Panc1 (cell line): Measurements from ENCODE around the gene MRPL38. TPM values are rescaled to one million over a fixed set of nuclear protein-coding genes. Genes with fewer than 3 reads are reported as not detected.

Experiments used
- ATAC-seq: fragments of 200-7000 bp; cut with Tn5 transposase; 2 replicates; pipeline ENCODE4 v1.9.1; 2020; ENCODE audit warnings: mild to moderate bottlenecking, moderate library complexity
- Bru-seq: library from RNA; stranded (reverse); fragments of 400-500 nt; gene quantifications from one replicate; lab custom pipeline; 2021; lab: Mats Ljungman, UMichigan
- BruChase-seq, 2 experiments: library from RNA; stranded (reverse); fragments of 400-500 nt; gene quantifications; one replicate each; lab custom pipeline; 2021; lab: Mats Ljungman, UMichigan
- BruUV-seq: library from RNA; stranded (reverse); fragments of 400-500 nt; replicated peaks from 2 replicates; lab custom pipeline; 2021; lab: Mats Ljungman, UMichigan
- CTCF ChIA-PET: fragments of 300-600 bp; sonication (Branson Sonifier 250); formaldehyde crosslinking; loops from one replicate; lab custom pipeline; 2022; ENCODE audit warnings: antibody characterized with exemption; lab: Charles Lee
- POLR2A ChIA-PET: fragments of 300-600 bp; sonication (Branson Sonifier 250); formaldehyde crosslinking; loops from one replicate; lab custom pipeline; 2022; ENCODE audit warnings: antibody characterized with exemption; lab: Charles Lee
- DNase-seq: peaks from one replicate; pipeline ENCODE4 v3.0.0-alpha.2; 2010; ENCODE audit warnings: low read depth, low spot score
- H3K27ac ChIP-seq: 2 replicates; pipeline ENCODE4 v1.5.1; 2011; ENCODE audit warnings: mild to moderate bottlenecking, low read length, inconsistent platforms
- H3K27me3 ChIP-seq: fragments of 200-500 bp; sonication (Bioruptor generic); 2 replicates; pipeline ENCODE4 v1.6.0; 2014; ENCODE audit warnings: low read length, inconsistent platforms; ENCODE audit not compliant: control insufficient read depth, insufficient read depth
- H3K36me3 ChIP-seq: fragments of 200-500 bp; sonication (Bioruptor generic); 2 replicates; pipeline ENCODE4 v1.5.1; 2014; ENCODE audit warnings: inconsistent platforms, mild to moderate bottlenecking, low read length, moderate library complexity; ENCODE audit not compliant: control insufficient read depth, insufficient read depth
- H3K4me1 ChIP-seq: 2 replicates; pipeline ENCODE4 v1.5.1; 2011; ENCODE audit warnings: inconsistent platforms, mild to moderate bottlenecking, low read length, moderate library complexity; ENCODE audit not compliant: control insufficient read depth, insufficient read depth
- H3K4me3 ChIP-seq, 2 experiments: 2 replicates each; pipeline ENCODE4 v1.5.1; 2011 to 2012; ENCODE audit warnings: low read depth in 2 of 2, low read length in 2 of 2, mild to moderate bottlenecking in 2 of 2, inconsistent platforms in 1 of 2, moderate library complexity in 1 of 2
- H3K9me3 ChIP-seq: fragments of 200-500 bp; sonication (Bioruptor generic); 2 replicates; pipeline ENCODE4 v1.5.1; 2014; ENCODE audit warnings: low read depth, mild to moderate bottlenecking, inconsistent platforms, low read length, moderate library complexity; ENCODE audit not compliant: control insufficient read depth, insufficient read depth
- CTCF ChIP-seq: fragments of 450-650 bp; IDR thresholded peaks from 2 replicates; pipeline ENCODE4 v1.5.1; 2017; ENCODE audit warnings: mild to moderate bottlenecking
- POLR2AphosphoS5 ChIP-seq: IDR thresholded peaks from 2 replicates; pipeline ENCODE4 v1.6.1; 2012; ENCODE audit warnings: mild to moderate bottlenecking, low read depth, low read length, moderate library complexity
- REST ChIP-seq, 2 experiments: IDR thresholded peaks; 2 replicates each; pipeline ENCODE4 v1.6.1; 2011 to 2012; ENCODE audit warnings: low read depth in 2 of 2, control low read depth in 1 of 2, low read length in 1 of 2, mild to moderate bottlenecking in 1 of 2, moderate library complexity in 1 of 2; ENCODE audit not compliant: insufficient read depth in 1 of 2
- SIN3A ChIP-seq: IDR thresholded peaks from 2 replicates; pipeline ENCODE4 v1.6.1; 2012; ENCODE audit warnings: low read depth, mild to moderate bottlenecking, low read length, moderate library complexity, borderline replicate concordance; ENCODE audit not compliant: insufficient read depth
- TCF7L2 ChIP-seq: IDR thresholded peaks from 2 replicates; pipeline ENCODE4 v1.6.1; 2011; ENCODE audit warnings: mild to moderate bottlenecking, low read depth, low read length, inconsistent platforms
- in situ Hi-C: cut with HindIII; loops from 2 replicates; pipeline ENCODE4 v1.10.0; 2016; ENCODE audit warnings: low sequenced_read_pairs, low pct_unique_long_range_greater_than_20kb
- intact Hi-C: fragments of 100-400 bp; cut with micrococcal nuclease; formaldehyde crosslinking; loops from one replicate; pipeline ENCODE4 v1.10.0; 2022; ENCODE audit not compliant: unreplicated experiment
- long read RNA-seq: library from polyadenylated mRNA; unstranded; transcript quantifications from one replicate; pipeline ENCODE4 v2.0.0, GENCODE V29; 2021; ENCODE audit not compliant: unreplicated experiment
- polyA plus RNA-seq: library from polyadenylated mRNA; unstranded; fragments of >200 nt; gene quantifications from one replicate; pipeline ENCODE4 v1.2.1, GENCODE V29; 2012; ENCODE audit warnings: missing spikeins; ENCODE audit not compliant: insufficient read length
- total RNA-seq: library from RNA; stranded (reverse); gene quantifications from one replicate; pipeline ENCODE4 v1.2.1, GENCODE V29; 2021; ENCODE audit not compliant: unreplicated experiment

Gene MRPL38
- 165 TPM for total RNA-seq
- polyA plus RNA-seq: 180 TPM
- Bru-seq, nascent RNA: percentile 75 among the genes with signal in this experiment
- percentile 73 among the genes with signal in this experiment for BruChase-seq, experiment 1, labeled RNA remaining after a 2-hour chase
- BruChase-seq, experiment 2, labeled RNA remaining after a 6-hour chase: percentile 83 among the genes with signal in this experiment
- long read RNA-seq, transcript MRPL38-201 (9 exons, 1,888 nt): major isoform, 201 of 247 reads
- long read RNA-seq, partial matches to known transcripts: 14 of 247 reads
- long read RNA-seq, other reads (novel, unspliced or antisense): 28 of 247 reads

- peak within 1 kb of the TSS; percentile 87 for H3K27ac ChIP-seq
- peaks cover 12% of the 10 kb centered on the region; the same call in 1 of the 2 replicates for H3K36me3 ChIP-seq
- DNase-seq (peak; percentile 68), ATAC-seq (peak; percentile 98)
- POLR2A ChIA-PET: interaction anchor here (0.6 to 0.7 kb wide), 2 partner anchors 20 to 350 kb away, joined by 5 to 13 read pairs; no protein-coding TSS in a partner anchor
- in situ Hi-C loops (no loop called here), intact Hi-C loops (loop anchor here (5.0 kb wide), 1 partner anchor 97 kb away; the partner anchor contains the start of gene CDK3)
- no TSS peak for BruUV-seq
- no peaks in the 10 kb centered on the region for H3K27me3 ChIP-seq
- no peak for TF ChIP-seq REST (IDR thresholded peaks at IDR 0.05; ENCODE audit: insufficient read depth in 1 of 2, low read depth in 2 of 2, low read length in 1 of 2)
- peak; percentile 55; the same call in 1 of the 2 replicates for TF ChIP-seq SIN3A
- TF ChIP-seq POLR2AphosphoS5: peak; percentile 75
- TF ChIP-seq CTCF: peak; percentile 99
- TF ChIP-seq TCF7L2: no peak
- peaks cover 11% of the 10 kb centered on the region for H3K4me1 ChIP-seq
- H3K4me3 ChIP-seq: peak within 1 kb of the TSS; percentile 69 to 87
- H3K9me3 ChIP-seq: no peaks in the 10 kb centered on the region
- CTCF ChIA-PET: interaction anchor here (0.6 to 2.1 kb wide), 9 partner anchors 23 to 205 kb away, joined by 3 to 6 read pairs (median 4); partner anchors contain the start of genes CDK3 and FBF1
These were observed at the start of gene MRPL38 for GRCh38 chr17:75904749-75905521. MRPL38 (minus strand) TSS chr17:75904884; CDS start chr17:75904875, 9 bp downstream.

- no peak overlapping the region for H3K27ac ChIP-seq
- POLR2A ChIA-PET: interaction anchor here (0.9 kb wide), 1 partner anchor 10 kb away, joined by 15 read pairs; the partner anchor contains the start of gene FBF1
- no peak overlapping the region for H3K4me3 ChIP-seq
- no peaks in the 10 kb centered on the region for H3K9me3 ChIP-seq
- no peak for ATAC-seq
- in situ Hi-C loops (no loop called here), intact Hi-C loops (no loop called here)
- CTCF ChIA-PET: interaction anchor here (0.6 to 0.7 kb wide), 2 partner anchors 46 to 53 kb away, joined by 3 read pairs; no protein-coding TSS in a partner anchor
- H3K27me3 ChIP-seq: no peaks in the 10 kb centered on the region
- DNase-seq: no peak
- TF ChIP-seq CTCF (no peak), POLR2AphosphoS5 (no peak), TCF7L2 (no peak), REST (IDR thresholded peaks at IDR 0.05; ENCODE audit: insufficient read depth in 1 of 2, low read depth in 2 of 2, low read length in 1 of 2) (no peak), SIN3A (no peak)
- H3K36me3 ChIP-seq: peaks cover 19% of the 10 kb centered on the region
- no peaks in the 10 kb centered on the region for H3K4me1 ChIP-seq
- no TSS peak for BruUV-seq
These were observed 46.3 kb upstream of the MRPL38 start for GRCh38 chr17:75950855-75951554.
